ENCODE measurements around the gene ADAMTS17.

Gene ADAMTS17

DNA sequence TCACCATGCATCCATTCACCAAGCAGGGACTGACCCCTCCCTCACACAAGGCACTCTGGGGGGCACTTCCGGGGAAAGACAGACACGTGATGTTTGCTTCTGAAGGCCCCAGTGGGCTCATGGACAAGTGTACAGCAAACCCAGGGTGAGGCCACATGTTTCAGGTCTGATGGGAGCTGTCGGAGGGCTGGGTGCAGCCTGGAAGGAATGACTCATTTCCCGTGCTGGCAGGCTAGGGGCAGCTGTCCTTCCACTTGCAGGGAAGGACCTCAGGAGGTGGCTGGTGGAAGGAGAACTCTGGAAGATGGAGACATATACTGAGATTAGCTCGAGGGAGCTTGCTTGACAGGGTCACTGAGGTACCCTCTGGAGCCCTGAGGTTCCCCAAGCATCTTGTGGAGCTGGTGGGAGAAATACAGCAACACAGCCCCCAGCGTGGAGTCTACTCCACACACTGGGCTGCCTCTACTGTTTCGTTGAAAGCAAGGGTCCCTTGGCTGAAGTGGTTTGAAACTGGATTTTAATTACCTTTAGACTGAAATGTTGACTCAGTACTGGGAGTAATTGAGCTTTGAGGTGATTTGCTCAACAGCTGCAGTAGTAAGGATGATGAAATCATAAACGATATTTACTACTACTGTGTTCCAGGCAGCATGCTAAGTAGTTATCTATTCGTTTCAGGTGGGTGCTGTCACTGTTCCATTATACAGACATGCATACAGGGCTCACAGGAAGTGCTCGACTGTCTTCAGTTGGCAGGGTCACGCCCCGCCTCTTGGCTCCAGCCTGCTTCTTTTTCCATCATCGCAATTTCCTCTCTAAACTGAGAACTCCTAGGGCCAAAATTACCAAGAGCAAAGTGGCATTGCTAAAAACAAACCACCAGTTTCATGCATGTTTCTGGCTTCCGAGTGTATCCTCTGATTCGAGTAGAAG is 230.4 kb downstream of the ADAMTS17 start:
- DNase-seq (ENCODE audit: low spot score), result no peak
- TF ChIP-seq, protein P1, sequence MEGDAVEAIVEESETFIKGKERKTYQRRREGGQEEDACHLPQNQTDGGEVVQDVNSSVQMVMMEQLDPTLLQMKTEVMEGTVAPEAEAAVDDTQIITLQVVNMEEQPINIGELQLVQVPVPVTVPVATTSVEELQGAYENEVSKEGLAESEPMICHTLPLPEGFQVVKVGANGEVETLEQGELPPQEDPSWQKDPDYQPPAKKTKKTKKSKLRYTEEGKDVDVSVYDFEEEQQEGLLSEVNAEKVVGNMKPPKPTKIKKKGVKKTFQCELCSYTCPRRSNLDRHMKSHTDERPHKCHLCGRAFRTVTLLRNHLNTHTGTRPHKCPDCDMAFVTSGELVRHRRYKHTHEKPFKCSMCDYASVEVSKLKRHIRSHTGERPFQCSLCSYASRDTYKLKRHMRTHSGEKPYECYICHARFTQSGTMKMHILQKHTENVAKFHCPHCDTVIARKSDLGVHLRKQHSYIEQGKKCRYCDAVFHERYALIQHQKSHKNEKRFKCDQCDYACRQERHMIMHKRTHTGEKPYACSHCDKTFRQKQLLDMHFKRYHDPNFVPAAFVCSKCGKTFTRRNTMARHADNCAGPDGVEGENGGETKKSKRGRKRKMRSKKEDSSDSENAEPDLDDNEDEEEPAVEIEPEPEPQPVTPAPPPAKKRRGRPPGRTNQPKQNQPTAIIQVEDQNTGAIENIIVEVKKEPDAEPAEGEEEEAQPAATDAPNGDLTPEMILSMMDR (IDR thresholded peaks at IDR 0.05; ENCODE audit: extremely low read depth, missing control alignments), result no peak

DNA sequence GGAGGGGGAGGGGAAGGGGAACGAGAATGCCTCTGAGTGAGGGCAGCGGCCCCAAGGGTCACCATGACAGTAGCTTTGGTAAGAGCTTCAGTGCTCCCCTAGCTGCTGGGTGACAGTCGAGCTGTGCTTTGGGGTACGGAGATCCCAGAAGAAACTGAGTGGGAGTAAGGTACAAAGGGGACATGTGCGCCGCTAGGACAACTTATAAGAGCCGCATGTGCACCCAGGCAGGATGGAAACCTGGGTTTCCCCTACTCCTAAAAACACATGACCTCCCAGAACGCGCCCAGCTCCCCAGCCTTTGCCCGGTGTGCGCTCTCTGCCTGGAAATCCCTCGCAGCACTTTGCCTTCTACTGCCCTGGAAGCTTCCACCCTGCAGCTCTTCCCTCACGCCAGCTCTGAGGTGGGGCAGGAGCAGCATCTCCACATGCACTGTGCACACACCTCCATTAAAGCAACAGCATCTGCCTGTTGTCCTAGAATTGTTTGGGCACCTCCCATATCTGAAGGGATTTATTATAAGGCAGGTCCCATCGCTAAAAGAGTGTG is 232.2 kb downstream of the ADAMTS17 start:
- TF ChIP-seq, protein P1 (IDR thresholded peaks at IDR 0.05; ENCODE audit: extremely low read depth, missing control alignments), result no peak
- DNase-seq (ENCODE audit: low spot score), result no peak

DNA sequence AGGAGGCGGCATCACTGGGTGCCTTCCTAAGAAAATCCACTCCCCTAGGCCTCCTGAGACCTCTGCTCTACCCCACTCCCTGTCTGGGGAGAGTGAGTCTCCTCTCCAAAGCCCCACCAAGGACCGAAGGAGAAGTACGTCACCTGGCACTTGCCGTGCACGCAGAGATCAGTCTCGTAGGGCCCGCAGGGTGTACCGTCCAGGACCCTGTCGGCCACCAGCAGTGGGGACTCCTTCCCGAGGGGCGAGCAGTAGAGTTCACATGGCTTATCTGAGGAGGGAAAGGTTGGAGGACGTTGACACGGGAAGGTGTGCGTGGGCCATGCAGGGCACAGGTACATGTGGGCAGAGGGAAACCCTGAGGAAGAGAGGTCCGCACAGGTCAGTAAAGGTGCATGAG is 232.9 kb downstream of the ADAMTS17 start:
- TF ChIP-seq, protein P1 (IDR thresholded peaks at IDR 0.05; ENCODE audit: extremely low read depth, missing control alignments), result no peak
- no peak for DNase-seq (ENCODE audit: low spot score)

DNA sequence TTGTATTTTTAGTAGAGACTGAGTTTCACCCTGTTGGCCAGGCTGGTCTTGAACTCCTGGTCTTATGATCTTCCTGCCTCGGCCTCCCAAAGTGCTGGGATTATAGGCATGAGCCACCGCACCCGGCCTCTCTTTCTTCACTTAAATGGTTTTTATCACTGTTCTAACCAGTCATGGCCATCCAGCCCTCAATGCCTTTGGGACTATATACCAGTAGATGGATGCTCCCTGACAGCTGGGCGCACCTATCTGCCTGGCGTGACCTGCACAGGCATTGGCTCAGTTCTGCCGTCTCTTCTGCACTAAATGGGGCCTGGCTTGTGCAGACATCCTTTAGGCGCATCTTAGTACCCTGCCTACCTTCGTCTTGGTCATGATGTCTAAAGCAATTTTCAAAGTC is 233.4 kb downstream of the ADAMTS17 start:
- TF ChIP-seq, protein P1 (IDR thresholded peaks at IDR 0.05; ENCODE audit: extremely low read depth, missing control alignments), result no peak
- no peak for DNase-seq (ENCODE audit: low spot score)

DNA sequence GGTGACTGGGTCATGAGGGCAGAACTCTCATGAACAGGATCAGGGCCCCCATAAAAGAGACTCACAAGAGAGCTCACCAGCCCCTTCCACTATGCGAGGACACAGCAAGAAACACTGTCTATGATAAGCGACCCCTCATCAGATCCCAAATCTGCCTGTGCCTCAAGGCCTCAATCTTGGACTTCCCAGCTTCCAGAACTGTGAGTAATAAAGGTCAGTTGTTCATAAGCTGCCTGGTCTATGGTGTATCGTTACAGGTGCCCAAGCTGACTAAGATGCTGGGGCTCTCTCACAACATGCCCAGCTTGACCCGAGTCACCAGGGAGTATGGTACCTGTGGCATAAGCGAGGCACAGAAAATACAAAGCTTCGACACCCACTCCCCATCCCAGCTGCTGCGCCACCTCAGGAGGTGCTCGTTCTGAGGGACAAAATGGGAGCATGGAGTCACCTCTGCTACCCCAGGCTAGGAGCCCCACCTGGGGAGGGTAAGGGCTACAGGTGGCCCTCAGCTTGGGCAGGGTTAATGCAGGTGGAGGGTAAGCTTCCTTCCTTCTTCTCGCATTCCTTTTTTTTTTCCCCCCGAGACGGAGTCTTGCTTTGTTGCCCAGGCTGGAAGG is 234.1 kb downstream of the ADAMTS17 start:
- TF ChIP-seq, protein P1 (IDR thresholded peaks at IDR 0.05; ENCODE audit: extremely low read depth, missing control alignments), result no peak
- no peak for DNase-seq (ENCODE audit: low spot score)

DNA sequence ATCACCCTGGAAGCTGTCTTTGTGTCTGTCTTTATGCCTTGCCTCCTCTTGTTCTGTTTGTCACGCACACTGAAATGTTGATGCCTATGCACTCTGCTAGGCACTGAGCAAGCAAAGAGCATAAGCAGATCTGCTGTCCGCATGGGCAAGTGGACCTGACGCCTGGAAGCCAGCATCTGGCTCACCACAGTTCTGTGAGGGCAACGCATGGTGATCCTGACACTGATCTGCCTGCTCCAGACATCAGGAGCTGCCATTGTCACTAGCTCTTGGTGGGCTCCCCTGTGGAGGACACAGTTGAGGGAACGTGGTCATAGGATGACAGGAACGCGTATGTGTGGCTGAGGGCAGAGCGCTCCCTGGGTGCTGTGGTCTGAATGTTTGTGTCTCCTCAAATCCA is 234.6 kb downstream of the ADAMTS17 start:
- DNase-seq (ENCODE audit: low spot score), result no peak
- TF ChIP-seq, protein P1 (IDR thresholded peaks at IDR 0.05; ENCODE audit: extremely low read depth, missing control alignments), result no peak

DNA sequence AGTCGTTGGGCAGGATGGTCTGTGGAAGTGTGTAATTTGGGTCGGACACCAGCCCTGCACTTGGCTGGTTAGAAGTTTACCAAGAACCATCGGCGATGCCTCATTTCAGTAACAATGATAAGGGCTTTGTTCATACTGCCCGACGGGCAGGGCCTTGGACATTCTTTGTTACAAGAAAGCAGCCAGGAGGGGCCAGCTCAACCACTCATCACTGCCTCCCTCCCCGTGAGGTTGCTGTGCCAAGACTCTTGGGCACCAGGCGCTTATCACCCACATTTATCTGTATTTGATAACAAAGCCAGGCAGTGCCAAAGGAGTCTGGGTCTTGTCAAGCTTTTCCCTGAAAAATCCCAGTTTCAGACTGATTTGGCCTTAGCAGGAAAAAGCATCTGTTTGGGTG is 235.0 kb downstream of the ADAMTS17 start:
- TF ChIP-seq, protein P1 (IDR thresholded peaks at IDR 0.05; ENCODE audit: extremely low read depth, missing control alignments), result no peak
- no peak for DNase-seq (ENCODE audit: low spot score)
